Measurements from ENCODE around the gene RITA1. TPM values are rescaled to one million over a fixed set of nuclear protein-coding genes. Genes with fewer than 3 reads are reported as not detected.

RITA1 gene
- total and polyA plus RNA-seq, 2 donors (not counting 3 experiments of a cell fraction or from before 2014, with no cell fraction given): 20.7 to 21.3 TPM

- H3K79me2 ChIP-seq (ENCODE audit: control insufficient read depth, insufficient read depth, low read length): peaks cover 6% of the 10 kb centered on the region
- H3K4me1 ChIP-seq (ENCODE audit: control insufficient read depth, extremely low read depth, insufficient read depth, low read length): peaks cover 23% of the 10 kb centered on the region
- ChIA-PET CTCF (interaction anchor here (0.6 to 2.1 kb wide), 7 partner anchors 22 to 204 kb away, joined by 3 to 9 read pairs (median 4); no protein-coding TSS in a partner anchor), POLR2A (interaction anchor here (0.5 to 2.7 kb wide), 8 partner anchors 9 to 709 kb away, joined by 3 to 15 read pairs (median 5); partner anchors contain the start of gene DDX54)
- dilution Hi-C loops (cut with MboI; ENCODE audit: extremely low pct_ligation_motif_present, low sequenced_read_pairs): no loop called here
- H3K9ac ChIP-seq (replicated peaks; ENCODE audit: extremely low read depth, insufficient read depth, low read length): peak within 1 kb of the TSS; percentile 71
- peak within 1 kb of the TSS; percentile 80 for H2AFZ ChIP-seq (ENCODE audit: low read depth, low read length)
- FAIRE-seq (peak; percentile 100), DNase-seq (ENCODE audit: low read depth, low spot score) (peak; percentile 100)
- no peaks in the 10 kb centered on the region for H4K20me1 ChIP-seq (replicated peaks; ENCODE audit: control insufficient read depth, extremely low read depth, insufficient read depth, low read length)
- no peaks in the 10 kb centered on the region for H3K36me3 ChIP-seq (ENCODE audit: control insufficient read depth in 2 of 2, extremely low read depth in 1 of 2, insufficient read depth in 2 of 2, low read length in 2 of 2)
- no peaks in the 10 kb centered on the region for H3K27me3 ChIP-seq (ENCODE audit: control insufficient read depth in 2 of 2, insufficient read depth in 2 of 2, low read length in 2 of 2)
- H3K9me1 ChIP-seq (replicated peaks; ENCODE audit: control insufficient read depth, extremely low read depth, insufficient read depth, low read length): no peaks in the 10 kb centered on the region
- intact Hi-C loops (cut with micrococcal nuclease): loop anchor here (1.0 to 10.0 kb wide), 6 partner anchors 10 to 137 kb away; partner anchors contain the start of genes DDX54, PLBD2, RITA1 and SLC8B1
- peak within 1 kb of the TSS; percentile 12 for H3K27ac ChIP-seq (ENCODE audit: insufficient read depth, low read depth, low read length)
- TF ChIP-seq JUN (IDR thresholded peaks at IDR 0.05; ENCODE audit: borderline replicate concordance, insufficient read depth, insufficient read length, low read depth) (no peak), GATA2 (IDR thresholded peaks at IDR 0.05; ENCODE audit: insufficient read depth, insufficient read length, low read depth, low read length) (no peak), POLR2A (IDR thresholded peaks at IDR 0.05; ENCODE audit: low read depth, low read length) (peak; percentile 96), POLR2AphosphoS5 (IDR thresholded peaks at IDR 0.05; ENCODE audit: insufficient read depth, low read depth, low read length) (peak; percentile 97), MYC (IDR thresholded peaks at IDR 0.05; ENCODE audit: low read depth, low read length) (no peak), EZH2 (IDR thresholded peaks at IDR 0.05; ENCODE audit: borderline replicate concordance, low read depth, low read length, severe bottlenecking) (no peak), FOS (IDR thresholded peaks at IDR 0.05; ENCODE audit: borderline replicate concordance, insufficient read depth, low read length) (no peak), MAX (IDR thresholded peaks at IDR 0.05; ENCODE audit: insufficient read depth, insufficient read length) (peak; percentile 67), CTCF (IDR thresholded peaks at IDR 0.05; ENCODE audit: extremely low read depth in 1 of 2, insufficient read depth in 1 of 2, low read depth in 1 of 2, low read length in 2 of 2) (peak in 1 of 2 donors; percentile 16)
- no TSS peak for BruUV-seq (replicated peaks)
- H3K4me2 ChIP-seq (ENCODE audit: insufficient read depth, low read length): peak within 1 kb of the TSS; percentile 94
- no peaks in the 10 kb centered on the region for H3K9me3 ChIP-seq (replicated peaks; ENCODE audit: control insufficient read depth, insufficient read depth, low read length)
- H3K4me3 ChIP-seq (replicated peaks in 1 of 3; ENCODE audit: insufficient read depth in 1 of 3, low read depth in 1 of 3, low read length in 3 of 3): peak within 1 kb of the TSS; percentile 40 to 98 (median 69)
Observed at GRCh38 chr12:113221181-113221996, 35.9 kb downstream of the RITA1 start, which contains the start of gene TPCN1. Gene TPCN1, plus strand, starts transcription at chr12:113221464. Its CDS starts 5,389 bp downstream, at chr12:113226853.
